Stimulated activated CD4-positive, alpha-beta T cell treated with anti-CD3 and anti-CD28 coated beads, Interleukin-12 subunit alpha, Interleukin-12 subunit beta, amount 100 ng/mL, for 24 hours (primary cell): ENCODE data around the gene SERGEF.
"Not testable (repeated sequence)": the region's sequence is repeated elsewhere in the genome, so short reads cannot be mapped to it uniquely, and the experiment has no call there.

ENCODE experiments used
- DNase-seq, 2 experiments: peaks; one replicate each; pipeline ENCODE4 v3.0.0-alpha.2; 2020; ENCODE audit warnings: low read depth in 2 of 2

Gene SERGEF

GRCh38 chr11:17907046-17907445 lies 105.8 kb downstream of the SERGEF start:
- no peak for DNase-seq

- DNase-seq, result no peak
These were observed 106.4 kb downstream of the SERGEF start for GRCh38 chr11:17906436-17906835.

GRCh38 chr11:17905477-17905876 lies 107.4 kb downstream of the SERGEF start:
- DNase-seq, result no peak

- no peak for DNase-seq
These were observed 111.4 kb downstream of the SERGEF start for GRCh38 chr11:17901481-17901880.

GRCh38 chr11:17898782-17899181 lies 114.1 kb downstream of the SERGEF start:
- no peak for DNase-seq

GRCh38 chr11:17898071-17898470 lies 114.8 kb downstream of the SERGEF start:
- DNase-seq, result no peak

- no peak for DNase-seq
These were observed 115.4 kb downstream of the SERGEF start for GRCh38 chr11:17897495-17897894.

GRCh38 chr11:17896496-17897151 lies 116.2 kb downstream of the SERGEF start:
- DNase-seq, result not testable (repeated sequence)

GRCh38 chr11:17894929-17895658 lies 117.8 kb downstream of the SERGEF start:
- no peak for DNase-seq

- no peak for DNase-seq
These were observed 120.4 kb downstream of the SERGEF start for GRCh38 chr11:17892409-17892808.

GRCh38 chr11:17890325-17890724 lies 122.5 kb downstream of the SERGEF start:
- no peak for DNase-seq

GRCh38 chr11:17887779-17888178 lies 125.1 kb downstream of the SERGEF start:
- no peak for DNase-seq

GRCh38 chr11:17883946-17884345 lies 128.9 kb downstream of the SERGEF start:
- no peak for DNase-seq

GRCh38 chr11:17883057-17883456 lies 129.8 kb downstream of the SERGEF start:
- no peak for DNase-seq

- DNase-seq, result no peak
These were observed 134.1 kb downstream of the SERGEF start for GRCh38 chr11:17878743-17879142.

GRCh38 chr11:17877886-17878285 lies 135.0 kb downstream of the SERGEF start:
- DNase-seq, result no peak

GRCh38 chr11:17876827-17877226 lies 136.0 kb downstream of the SERGEF start:
- DNase-seq, result no peak

GRCh38 chr11:17875891-17876290 lies 137.0 kb downstream of the SERGEF start:
- DNase-seq, result no peak

- DNase-seq, result no peak
These were observed 139.3 kb downstream of the SERGEF start for GRCh38 chr11:17873586-17873985.

GRCh38 chr11:17868398-17868797 lies 144.4 kb downstream of the SERGEF start:
- not testable (repeated sequence) for DNase-seq

GRCh38 chr11:17867341-17867740 lies 145.5 kb downstream of the SERGEF start:
- no peak for DNase-seq

GRCh38 chr11:17865765-17866428 lies 146.9 kb downstream of the SERGEF start:
- DNase-seq, result no peak

- DNase-seq, result no peak
These were observed 148.3 kb downstream of the SERGEF start for GRCh38 chr11:17864478-17864941.
